ENCODE results near the gene IL23R. TPM values are rescaled to one million over a fixed set of nuclear protein-coding genes. Genes with fewer than 3 reads are reported as not detected.
A peak's percentile ranks its signal among the peaks of the same experiment; 100 is the strongest.

The IL23R gene
- total RNA-seq, 2 donors from 2014 or later, result 0.74 TPM; not detected in 1

DNA sequence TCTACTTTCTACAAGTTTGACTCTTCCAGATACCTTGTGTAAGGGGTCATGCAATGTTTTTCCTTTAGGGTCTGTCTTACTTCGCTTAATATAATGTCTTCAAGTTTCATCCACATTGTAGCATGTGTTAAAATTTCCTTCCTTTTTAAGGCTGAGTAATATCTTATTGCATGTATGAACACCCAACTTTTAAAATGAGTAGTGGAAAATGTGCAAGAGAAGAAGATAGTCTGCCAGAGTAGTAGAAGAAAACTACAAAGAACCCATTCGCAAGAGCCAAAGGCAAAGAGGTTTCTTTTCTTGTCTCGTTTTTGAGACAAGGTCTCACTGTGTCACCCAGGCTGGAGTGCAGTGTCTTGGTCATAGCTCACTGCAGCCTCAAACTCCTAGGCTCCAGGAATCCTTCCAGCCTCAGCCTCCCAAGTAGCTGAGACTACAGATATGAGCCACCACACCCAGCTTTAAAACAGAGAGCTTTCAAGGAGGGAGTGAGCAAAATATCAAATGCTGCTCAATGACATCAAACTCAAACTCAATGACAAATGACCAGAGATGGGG, 9.4 kb downstream of the IL23R start:
- WGBS, result 87% methylated on average over 3 of the region's 3 CpGs
- Histone ChIP-seq H3K36me3 (no peaks in the 10 kb centered on the region), H3K9me3 (no peaks in the 10 kb centered on the region), H3K4me3 (no peak overlapping the region), H3K4me1 (replicated peaks) (no peaks in the 10 kb centered on the region), H3K27me3 (replicated peaks; ENCODE audit: insufficient read depth) (no peaks in the 10 kb centered on the region), H3K27ac (no peak overlapping the region)
- TF ChIP-seq POLR2AphosphoS5 (IDR thresholded peaks at IDR 0.05) (no peak), POLR2A (IDR thresholded peaks at IDR 0.05) (no peak)
- TF ChIP-seq, protein P1, sequence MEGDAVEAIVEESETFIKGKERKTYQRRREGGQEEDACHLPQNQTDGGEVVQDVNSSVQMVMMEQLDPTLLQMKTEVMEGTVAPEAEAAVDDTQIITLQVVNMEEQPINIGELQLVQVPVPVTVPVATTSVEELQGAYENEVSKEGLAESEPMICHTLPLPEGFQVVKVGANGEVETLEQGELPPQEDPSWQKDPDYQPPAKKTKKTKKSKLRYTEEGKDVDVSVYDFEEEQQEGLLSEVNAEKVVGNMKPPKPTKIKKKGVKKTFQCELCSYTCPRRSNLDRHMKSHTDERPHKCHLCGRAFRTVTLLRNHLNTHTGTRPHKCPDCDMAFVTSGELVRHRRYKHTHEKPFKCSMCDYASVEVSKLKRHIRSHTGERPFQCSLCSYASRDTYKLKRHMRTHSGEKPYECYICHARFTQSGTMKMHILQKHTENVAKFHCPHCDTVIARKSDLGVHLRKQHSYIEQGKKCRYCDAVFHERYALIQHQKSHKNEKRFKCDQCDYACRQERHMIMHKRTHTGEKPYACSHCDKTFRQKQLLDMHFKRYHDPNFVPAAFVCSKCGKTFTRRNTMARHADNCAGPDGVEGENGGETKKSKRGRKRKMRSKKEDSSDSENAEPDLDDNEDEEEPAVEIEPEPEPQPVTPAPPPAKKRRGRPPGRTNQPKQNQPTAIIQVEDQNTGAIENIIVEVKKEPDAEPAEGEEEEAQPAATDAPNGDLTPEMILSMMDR (IDR thresholded peaks at IDR 0.05), result no peak
- DNase-seq (ENCODE audit: low spot score), result no peak
- intact Hi-C loops (cut with DNase I), result no loop called here

DNA sequence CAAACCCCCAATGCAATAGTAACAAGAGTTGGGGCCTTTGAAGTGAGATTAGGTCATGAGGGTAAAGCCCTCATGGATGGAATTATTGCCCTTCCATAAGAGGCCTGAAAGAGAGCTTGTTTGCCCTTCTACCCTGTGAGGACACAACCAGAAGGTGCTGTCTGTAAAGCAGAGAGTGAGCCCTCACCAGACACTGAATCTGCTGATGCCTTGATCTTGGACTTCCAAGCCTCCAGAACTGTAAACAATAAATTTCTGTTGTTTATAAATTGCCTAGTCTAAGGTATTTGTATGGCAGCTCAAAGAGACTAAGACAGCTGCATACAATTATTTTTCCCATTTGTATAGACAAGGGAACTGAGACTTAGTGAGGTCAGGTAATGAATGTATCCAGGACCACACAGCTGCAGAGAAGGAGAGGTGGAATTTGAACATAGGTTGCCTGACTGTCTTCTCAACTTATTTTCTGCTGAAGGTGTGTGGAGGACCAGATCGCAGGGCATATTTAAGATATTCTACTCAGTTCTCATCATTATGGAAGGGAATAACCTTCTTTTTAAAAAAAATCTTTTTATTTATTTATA, 18.7 kb downstream of the IL23R start:
- no peak for DNase-seq (ENCODE audit: low spot score)
- no peak overlapping the region for H3K27ac ChIP-seq
- TF ChIP-seq, protein P1 (IDR thresholded peaks at IDR 0.05), result no peak
- TF ChIP-seq POLR2AphosphoS5 (IDR thresholded peaks at IDR 0.05), result no peak
- no peak for TF ChIP-seq POLR2A (IDR thresholded peaks at IDR 0.05)
- H3K36me3 ChIP-seq, result no peaks in the 10 kb centered on the region
- H3K4me3 ChIP-seq, result no peak overlapping the region
- 92% methylated on average over 1 of the region's 1 CpG for WGBS
- no peaks in the 10 kb centered on the region for H3K4me1 ChIP-seq (replicated peaks)
- intact Hi-C loops (cut with DNase I), result no loop called here
- no peaks in the 10 kb centered on the region for H3K27me3 ChIP-seq (replicated peaks; ENCODE audit: insufficient read depth)
- H3K9me3 ChIP-seq, result no peaks in the 10 kb centered on the region

DNA sequence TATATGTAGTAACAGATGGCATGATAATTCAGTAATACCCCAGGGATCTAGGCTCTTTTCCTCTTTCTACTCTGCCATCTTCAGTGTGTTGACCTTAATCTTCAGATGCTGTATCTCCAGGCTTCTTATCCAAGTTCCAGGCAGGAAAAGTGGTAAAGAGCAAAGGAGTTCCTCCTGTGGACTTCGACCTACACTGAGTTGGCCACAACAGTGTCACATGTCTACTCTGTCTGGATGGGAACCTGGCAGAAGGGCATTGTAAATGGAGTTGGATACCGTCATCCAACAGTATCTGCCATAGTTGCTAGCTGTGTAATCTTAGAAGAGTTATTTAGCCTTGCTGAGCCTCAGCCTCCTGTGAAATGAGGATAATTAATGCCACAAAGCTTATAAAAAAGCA, 21.9 kb downstream of the IL23R start:
- Histone ChIP-seq H3K27me3 (replicated peaks; ENCODE audit: insufficient read depth) (no peaks in the 10 kb centered on the region), H3K4me1 (replicated peaks) (no peaks in the 10 kb centered on the region), H3K36me3 (no peaks in the 10 kb centered on the region), H3K9me3 (no peaks in the 10 kb centered on the region), H3K27ac (no peak overlapping the region), H3K4me3 (no peak overlapping the region)
- WGBS, result 94% methylated on average over 2 of the region's 2 CpGs
- intact Hi-C loops (cut with DNase I), result no loop called here
- TF ChIP-seq POLR2A (IDR thresholded peaks at IDR 0.05) (no peak), POLR2AphosphoS5 (IDR thresholded peaks at IDR 0.05) (no peak)
- no peak for DNase-seq (ENCODE audit: low spot score)

DNA sequence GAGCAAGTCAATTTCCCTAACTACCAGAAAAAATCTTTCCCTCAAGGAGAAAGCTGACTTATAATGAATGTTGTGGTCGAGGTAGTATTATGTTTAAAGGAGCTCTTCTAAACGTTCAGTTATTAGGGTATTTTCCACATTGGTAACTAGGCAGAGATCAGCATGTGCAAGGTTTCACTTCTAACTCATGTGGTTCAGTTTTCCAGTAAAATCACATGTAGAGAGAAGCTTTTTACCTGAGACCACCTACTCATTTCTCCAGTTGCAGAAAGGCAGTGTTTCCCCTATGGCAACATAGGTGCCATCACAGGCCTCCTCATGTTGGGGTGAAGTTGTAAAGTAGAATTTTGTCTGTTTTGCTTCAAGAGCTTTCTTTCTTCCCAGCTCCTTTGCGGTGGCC, 23.7 kb downstream of the IL23R start:
- H3K27me3 ChIP-seq (replicated peaks; ENCODE audit: insufficient read depth), result no peaks in the 10 kb centered on the region
- DNase-seq (ENCODE audit: low spot score), result no peak
- no peaks in the 10 kb centered on the region for H3K4me1 ChIP-seq (replicated peaks)
- 69% methylated on average over 3 of the region's 3 CpGs for WGBS
- H3K9me3 ChIP-seq, result no peaks in the 10 kb centered on the region
- H3K36me3 ChIP-seq, result no peaks in the 10 kb centered on the region
- no peak for TF ChIP-seq POLR2A (IDR thresholded peaks at IDR 0.05)
- no peak for TF ChIP-seq POLR2AphosphoS5 (IDR thresholded peaks at IDR 0.05)
- TF ChIP-seq, protein P1 (IDR thresholded peaks at IDR 0.05), result no peak
- no peak overlapping the region for H3K4me3 ChIP-seq
- H3K27ac ChIP-seq, result no peak overlapping the region
- intact Hi-C loops (cut with DNase I), result no loop called here

DNA sequence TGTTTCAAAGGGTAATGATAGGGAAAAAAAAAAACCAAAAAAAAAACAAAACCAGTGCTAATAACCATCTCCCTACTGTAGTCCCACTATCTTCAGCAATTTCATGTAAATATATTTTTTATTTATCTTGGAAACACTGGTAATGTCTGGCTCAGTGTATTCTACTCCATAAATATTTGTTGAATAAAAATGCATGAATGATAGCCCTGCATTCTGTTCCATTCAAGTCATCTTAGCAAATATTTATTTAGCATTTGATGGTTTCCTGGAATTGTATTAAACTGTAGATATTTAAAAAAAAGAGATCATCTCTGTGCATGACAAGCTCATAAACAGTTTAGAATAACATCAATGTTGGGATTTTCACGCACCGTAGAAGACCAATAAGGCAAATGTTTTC, 24.2 kb downstream of the IL23R start:
- Histone ChIP-seq H3K27me3 (replicated peaks; ENCODE audit: insufficient read depth) (no peaks in the 10 kb centered on the region), H3K4me1 (replicated peaks) (no peaks in the 10 kb centered on the region), H3K27ac (no peak overlapping the region), H3K36me3 (no peaks in the 10 kb centered on the region), H3K4me3 (no peak overlapping the region), H3K9me3 (no peaks in the 10 kb centered on the region)
- 50% methylated on average over 2 of the region's 2 CpGs for WGBS
- no peak for TF ChIP-seq POLR2A (IDR thresholded peaks at IDR 0.05)
- peak; percentile 46 for TF ChIP-seq POLR2AphosphoS5 (IDR thresholded peaks at IDR 0.05)
- DNase-seq (ENCODE audit: low spot score), result no peak
- intact Hi-C loops (cut with DNase I), result no loop called here

DNA sequence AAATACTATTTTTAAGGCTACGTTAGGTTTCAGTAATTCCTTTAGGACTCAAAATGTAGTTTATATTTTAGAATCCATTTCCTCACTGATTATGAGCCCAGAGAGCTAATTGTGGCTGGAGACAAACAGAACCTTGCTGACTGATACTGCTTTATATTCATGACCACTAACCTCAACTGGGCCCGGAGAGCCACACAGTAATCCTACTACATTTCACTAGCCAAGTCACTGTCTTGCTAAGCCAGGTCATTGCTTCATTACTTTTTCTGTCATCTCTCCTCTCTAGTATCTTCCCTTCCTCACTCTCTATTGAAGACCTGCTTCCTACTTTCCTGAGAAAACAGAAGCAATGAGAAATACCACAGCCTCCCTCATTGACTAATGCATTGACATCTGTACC, 24.7 kb downstream of the IL23R start:
- Histone ChIP-seq H3K4me3 (no peak overlapping the region), H3K9me3 (no peaks in the 10 kb centered on the region), H3K36me3 (no peaks in the 10 kb centered on the region), H3K4me1 (replicated peaks) (no peaks in the 10 kb centered on the region), H3K27ac (no peak overlapping the region), H3K27me3 (replicated peaks; ENCODE audit: insufficient read depth) (no peaks in the 10 kb centered on the region)
- DNase-seq (ENCODE audit: low spot score), result no peak
- intact Hi-C loops (cut with DNase I), result no loop called here
- WGBS, result 93% methylated on average over 2 of the region's 2 CpGs
- TF ChIP-seq POLR2AphosphoS5 (IDR thresholded peaks at IDR 0.05) (no peak), POLR2A (IDR thresholded peaks at IDR 0.05) (no peak)
- TF ChIP-seq, protein P1 (IDR thresholded peaks at IDR 0.05), result no peak
